ENCODE measurements around the gene ADCY1. TPM values are rescaled to one million over a fixed set of nuclear protein-coding genes. Genes with fewer than 3 reads are reported as not detected.

The ADCY1 gene
- polyA plus RNA-seq, 12 donors, result 10.5 to 18.9 (median 13.3) TPM; not detected in 1

DNA sequence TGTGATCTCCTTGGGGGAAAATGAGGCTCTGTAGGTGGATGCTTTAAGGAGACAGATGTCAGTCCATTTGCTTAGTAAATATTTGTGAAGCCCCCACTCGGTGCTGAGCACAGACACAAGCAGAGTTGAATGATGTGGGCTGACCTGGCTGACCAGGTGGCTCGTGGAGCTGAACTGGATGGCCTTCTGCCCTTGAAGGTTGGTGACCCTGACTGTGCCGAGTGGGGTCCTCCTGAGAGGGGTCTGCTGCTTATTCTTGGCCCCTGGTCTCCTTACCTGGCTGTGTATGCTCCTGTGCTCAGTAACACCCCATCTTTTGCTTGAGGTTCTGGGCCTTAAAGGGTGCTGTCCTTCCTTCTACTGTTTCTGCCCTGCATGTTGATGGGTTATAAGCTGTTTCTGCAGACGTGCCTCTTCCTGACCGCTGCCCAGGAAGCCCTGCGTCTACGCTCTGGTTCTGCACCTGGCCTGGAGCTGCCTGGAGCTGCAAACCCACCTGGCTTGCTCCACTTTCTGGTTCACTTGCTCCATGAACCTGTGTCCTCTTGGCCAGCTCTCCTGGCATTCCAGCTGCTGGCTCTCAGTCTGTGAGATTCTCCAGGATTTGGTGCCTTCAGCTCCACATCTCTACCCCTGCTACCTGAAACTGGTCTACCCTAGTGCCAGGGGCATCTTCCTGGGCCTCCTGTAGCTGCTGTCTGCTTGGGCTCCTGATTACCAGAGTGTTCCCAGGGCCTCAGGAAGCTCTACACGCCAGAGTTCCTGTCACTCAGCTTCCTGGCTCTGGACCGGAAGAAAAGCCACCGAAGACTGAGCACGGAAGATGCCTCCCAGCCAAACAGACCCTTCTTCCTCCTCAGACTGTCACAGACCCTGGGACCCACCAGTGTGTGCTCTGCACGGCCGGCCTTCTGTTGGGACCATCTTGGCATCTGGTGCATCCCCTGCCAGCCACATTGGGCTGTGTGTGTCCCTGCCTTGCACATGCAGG lies 76.5 kb downstream of the ADCY1 start:
- no peak for DNase-seq

DNA sequence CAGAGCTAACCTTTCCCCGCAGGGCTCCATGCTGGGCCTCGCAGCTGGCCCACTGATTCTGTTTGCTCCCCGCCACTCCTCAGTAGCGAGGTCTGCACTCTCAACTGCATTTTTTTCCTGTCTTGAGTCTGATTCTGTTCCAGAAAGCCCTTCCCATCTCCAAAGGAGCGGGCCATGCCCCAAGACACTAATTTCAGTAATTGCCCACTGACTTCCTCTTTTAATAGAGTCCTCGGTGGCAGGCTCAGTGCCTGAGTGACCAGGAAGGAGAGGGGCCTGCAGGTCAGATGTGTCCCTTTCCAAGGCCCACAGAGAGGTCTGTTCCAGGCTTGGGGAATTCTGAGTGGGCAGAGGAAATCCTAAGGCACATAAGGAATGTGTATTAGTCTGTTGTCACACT lies 77.4 kb downstream of the ADCY1 start:
- DNase-seq, result no peak

DNA sequence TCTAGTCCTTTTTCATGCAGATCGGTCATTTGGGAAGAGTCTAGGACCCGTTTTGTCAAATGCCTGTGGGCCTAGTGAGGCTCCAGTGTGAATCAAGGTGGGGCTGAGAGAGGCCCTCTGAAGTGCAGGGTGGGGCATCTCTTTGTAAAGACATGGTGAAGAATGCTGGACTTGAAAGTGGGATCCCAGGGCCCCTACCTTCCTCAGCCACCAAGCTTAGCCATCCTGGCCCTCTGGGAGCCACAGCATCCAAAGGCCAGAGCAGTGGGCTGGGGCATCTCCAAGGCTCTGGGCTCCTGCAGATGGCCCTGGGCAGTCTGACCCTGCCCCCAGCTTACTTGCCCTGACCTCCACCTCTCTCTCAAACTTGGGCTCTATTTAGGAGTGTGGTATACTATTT lies 78.5 kb downstream of the ADCY1 start:
- no peak for DNase-seq

DNA sequence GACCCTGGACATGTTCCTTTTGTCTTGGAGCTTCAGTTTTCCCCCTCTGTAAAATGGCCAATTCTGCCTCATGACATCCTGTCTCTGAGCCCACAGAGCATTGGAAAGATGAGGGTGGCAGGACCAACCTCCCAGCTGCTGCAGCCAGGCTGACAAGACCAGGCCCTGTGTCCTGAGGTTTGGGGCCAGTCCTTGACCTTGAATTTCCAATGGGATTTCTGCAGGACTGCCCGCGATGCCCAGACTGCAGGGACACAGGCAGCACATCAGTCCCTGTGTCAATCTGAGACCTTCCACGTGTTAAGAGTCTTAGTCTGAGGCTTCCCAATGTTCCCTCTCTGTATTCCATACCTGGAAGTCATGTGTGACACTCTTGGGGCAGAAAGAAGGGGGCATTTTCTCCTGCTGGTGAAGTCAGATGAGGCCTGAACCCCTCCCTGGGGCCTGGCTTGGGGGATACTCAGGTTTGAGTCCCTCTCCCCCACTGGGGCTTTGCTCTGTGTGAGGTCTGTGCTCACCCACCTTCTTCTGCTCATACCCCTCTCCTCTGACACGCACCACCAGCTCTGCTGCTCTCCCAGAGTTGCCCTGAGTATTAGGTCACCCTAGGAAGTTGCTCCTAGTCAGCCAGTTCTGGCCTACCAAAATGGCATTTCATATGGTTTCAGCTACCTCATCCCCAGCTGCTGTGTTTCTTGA lies 79.2 kb downstream of the ADCY1 start:
- DNase-seq, result no peak

DNA sequence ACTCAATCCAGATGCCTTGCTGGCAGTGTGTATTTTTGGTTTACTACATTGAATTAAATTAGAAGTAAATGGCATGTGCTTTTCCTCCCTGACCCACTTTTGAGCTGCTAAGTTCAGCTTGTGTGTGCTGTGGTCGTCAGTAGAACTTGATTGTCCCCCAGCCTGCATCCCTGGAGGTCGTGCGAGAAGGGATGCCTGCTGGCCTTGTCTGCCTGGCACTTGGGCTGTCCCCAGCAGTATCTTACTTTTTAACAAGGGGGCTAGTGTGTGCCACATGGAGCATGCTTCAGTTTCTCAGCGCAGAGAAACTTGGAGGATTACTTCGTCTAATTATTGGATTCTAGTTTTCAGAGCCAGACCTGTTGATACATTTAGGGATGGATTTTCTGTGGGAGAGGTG lies 80.2 kb downstream of the ADCY1 start:
- no peak for DNase-seq

DNA sequence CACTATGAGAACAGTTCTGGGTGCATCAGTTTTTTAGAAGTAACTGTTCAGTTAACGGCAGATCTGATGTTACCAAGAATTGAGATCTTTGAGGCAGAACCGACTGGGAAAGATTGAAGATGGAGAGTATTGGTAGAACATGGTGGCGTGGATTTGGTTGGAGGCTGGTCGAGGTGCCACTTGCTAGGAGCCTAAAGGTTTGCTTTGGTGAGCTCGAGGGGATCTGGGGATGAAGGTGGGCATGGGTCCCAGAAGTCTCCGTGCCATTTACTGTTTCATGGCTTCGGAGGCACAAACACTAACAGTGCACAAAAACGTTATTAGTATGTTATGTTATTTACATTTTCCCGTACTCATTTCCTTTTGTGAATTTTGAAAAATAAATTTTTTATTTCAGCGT lies 81.4 kb downstream of the ADCY1 start:
- no peak for DNase-seq

DNA sequence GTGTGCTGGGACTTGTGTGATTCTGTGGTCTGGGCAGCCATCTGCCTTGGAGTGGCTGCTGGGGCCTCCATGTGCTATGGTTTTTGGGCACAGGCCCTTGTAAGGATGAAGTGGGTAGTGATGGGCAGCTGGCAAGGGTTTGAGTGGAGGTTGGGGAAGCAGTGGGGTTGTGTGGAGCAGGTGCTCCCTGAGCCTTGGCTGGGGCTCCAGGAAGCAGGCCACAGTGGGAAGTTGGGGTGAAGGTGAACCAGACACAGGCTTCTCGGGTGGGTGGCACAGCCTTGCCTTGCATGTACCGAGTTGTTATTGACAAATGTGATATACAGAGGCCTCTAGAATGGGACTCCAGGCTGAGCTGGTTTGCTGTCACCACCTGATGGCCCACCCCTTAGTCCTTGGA lies 82.3 kb downstream of the ADCY1 start:
- DNase-seq, result no peak

DNA sequence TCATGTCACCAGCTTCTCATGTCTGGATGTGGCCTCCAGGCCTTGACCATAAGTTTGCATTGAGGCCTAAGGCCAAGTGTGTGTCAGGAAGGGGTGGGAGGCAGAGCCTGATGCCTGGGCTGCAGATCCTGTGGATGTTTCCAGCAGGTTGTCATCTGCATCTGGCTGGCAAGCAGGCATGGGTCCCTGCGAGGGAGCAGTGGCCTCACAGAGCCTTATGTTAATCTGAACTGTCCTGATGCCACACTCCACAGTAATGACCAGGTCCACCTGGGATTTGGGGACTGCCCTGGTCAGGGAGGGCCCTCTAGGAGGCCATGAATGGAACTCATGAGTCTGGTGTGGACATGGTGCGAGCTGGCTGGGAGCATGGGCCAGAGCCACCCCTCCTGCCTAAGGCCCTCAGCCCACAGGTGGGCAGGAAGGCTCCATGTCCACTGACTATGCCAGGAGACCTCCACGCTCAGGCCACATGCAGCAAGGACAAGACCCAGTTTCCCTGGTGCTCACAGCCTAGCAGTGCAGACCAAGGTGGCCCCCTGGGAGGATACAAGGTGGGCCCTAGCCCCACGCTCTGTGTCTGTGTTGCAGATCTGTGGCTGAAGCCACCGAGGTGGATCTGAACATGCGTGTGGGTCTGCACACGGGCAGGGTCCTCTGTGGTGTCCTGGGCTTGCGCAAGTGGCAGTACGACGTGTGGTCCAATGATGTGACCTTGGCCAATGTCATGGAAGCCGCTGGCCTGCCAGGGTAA lies 83.1 kb downstream of the ADCY1 start:
- DNase-seq, result no peak

DNA sequence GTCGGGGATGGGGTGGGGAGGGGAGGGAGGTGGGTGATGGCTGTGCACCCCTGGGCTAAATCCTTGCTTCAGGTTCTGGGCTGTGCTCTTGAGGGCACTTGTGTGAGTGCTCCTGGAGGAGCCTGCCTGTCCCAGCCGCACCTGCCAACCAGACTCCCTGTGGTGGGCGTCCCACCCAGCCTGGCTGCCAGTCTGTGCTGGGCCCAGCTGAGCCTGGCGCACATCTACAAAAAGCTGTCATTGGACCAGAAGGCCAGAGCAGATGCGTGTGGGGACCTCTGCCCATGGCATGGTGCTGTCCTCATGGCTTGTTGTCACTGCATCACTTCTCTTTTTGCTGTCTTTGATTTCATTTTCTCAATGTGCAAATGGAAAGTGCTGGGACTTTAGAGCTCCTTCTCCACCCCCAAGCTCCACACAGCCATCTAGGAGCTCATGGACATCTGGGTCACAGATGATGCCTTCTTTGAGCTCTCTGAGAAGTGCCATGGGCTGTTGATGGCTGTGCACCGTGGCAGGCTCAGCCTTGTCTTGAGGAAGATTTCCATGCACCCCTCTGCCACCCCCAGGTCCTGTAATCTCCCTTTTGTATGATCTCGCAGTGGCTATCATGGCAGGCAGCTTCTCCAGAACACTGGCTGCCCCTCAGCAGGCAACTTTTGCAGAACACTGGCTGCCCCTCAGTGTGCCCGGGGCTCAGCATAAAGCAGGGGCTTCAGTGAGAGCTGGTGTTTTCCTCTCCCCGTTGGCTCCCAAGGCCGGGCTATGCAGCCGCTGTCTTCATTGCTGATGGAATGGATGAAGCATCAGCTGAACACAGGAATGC lies 83.9 kb downstream of the ADCY1 start:
- DNase-seq, result no peak

DNA sequence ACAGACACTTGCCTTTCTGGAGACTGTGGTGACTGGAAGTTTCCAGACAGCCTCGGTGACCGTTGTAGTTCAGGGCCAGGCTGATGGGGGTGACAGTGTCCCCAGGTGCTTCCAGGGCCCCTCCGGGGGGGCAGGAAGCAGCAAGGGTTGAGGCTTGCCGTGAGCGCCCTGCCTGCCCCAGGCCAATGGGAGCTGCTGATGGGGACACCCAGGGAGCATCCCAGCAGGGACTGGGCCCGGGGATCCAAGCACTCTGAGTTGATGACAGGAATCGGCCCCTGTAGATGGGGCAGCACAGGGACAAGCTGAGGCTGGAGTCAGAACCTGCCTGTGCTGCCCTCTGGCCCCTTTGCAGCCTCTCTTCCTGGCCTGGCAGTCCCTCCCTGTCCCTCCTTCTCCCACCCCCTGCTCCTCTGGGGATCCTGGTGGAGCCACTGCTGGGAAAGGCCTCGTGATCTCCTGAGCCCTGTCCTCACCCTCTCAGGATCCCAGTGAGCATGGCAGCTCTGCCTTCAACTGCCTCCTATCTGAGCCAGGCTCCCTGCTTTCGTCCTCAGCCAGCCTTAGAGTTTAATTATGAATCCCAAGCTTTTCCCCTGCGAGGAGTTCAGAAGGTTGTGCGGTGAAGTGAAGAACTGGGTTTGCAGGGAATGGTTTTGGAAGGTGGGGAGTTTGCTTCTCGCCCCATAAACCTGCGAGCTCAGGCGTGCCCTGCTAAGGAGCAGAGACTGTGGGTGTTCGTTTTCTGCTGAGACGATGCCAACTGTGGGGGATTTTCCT lies 84.7 kb downstream of the ADCY1 start:
- DNase-seq, result no peak

DNA sequence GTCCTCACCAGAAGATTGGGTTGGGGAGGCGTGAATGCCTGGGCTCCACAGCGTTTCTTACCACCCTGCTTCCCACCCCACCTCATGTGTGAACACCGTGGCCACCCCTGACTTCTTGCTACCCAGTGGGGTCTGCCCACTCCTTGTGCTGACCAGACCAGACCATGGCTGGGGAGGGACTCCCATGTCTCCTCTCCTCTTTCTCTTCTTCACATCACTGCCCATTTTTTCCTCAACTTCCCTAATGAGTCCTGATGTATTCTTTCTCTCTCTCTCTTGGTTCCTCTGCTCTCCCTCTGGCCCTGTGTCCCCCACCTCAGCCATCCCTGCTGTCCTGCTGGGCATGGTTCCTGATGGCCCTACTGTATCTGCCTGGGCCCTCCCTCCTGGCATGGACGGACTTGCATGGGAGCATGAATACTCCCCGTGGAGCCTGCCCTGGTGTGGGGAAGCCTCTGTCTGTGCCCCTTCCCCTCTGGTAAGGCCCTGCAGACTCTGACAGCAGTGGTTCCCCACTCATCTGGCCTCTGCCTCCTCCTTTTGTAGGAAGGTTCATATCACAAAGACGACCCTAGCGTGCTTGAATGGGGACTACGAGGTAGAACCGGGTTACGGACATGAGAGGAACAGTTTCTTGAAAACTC lies 85.5 kb downstream of the ADCY1 start:
- DNase-seq, result no peak

DNA sequence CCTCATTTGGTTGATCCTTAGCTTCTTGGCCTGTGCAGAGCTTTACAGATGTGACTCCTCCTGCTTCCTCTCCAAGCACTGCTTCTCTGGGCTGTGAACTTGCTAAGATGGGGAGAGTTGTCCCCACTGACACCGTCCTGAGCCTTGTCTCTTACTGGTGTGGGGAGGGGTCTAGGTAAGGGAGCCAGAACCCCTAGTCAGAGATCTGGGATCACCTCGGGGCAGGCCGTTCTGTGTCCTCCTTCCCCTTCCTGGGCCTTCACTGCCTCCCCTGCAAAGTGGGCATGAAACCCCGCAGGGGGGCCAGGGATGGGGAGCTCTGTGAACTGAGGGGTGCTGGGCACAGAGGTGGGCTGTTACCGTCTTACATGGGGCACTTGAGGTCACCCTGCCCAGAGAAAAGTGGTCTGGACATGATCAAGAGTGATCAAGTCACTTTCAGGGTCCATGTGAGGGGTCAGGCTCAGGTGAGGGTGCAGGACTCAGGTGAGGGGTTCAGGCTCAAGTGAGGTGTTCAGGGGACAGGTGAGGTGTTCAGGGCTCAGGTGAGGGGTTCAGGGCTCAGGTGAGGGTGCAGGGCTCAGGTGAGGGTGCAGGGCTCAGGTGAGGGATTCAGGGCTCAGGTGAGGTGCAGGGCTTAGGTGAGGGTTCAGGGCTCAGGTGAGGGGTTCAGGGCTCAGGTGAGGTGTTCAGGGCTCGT lies 86.2 kb downstream of the ADCY1 start:
- no peak for DNase-seq

DNA sequence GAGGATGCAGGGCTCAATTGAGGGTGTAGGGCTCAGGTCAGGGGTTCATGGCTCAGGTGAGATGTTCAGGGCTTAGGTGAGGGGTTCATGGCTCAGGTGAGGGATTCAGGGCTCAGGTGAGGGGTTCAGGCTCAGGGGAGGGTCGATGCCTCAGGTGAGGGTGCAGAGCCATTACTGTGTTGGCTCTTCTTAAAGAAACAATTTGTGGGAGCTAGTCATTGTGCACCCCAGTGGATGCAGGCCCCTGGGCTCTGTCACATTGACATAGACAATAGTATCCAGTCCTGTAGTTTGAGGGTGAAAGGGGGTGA lies 86.7 kb downstream of the ADCY1 start:
- no peak for DNase-seq

DNA sequence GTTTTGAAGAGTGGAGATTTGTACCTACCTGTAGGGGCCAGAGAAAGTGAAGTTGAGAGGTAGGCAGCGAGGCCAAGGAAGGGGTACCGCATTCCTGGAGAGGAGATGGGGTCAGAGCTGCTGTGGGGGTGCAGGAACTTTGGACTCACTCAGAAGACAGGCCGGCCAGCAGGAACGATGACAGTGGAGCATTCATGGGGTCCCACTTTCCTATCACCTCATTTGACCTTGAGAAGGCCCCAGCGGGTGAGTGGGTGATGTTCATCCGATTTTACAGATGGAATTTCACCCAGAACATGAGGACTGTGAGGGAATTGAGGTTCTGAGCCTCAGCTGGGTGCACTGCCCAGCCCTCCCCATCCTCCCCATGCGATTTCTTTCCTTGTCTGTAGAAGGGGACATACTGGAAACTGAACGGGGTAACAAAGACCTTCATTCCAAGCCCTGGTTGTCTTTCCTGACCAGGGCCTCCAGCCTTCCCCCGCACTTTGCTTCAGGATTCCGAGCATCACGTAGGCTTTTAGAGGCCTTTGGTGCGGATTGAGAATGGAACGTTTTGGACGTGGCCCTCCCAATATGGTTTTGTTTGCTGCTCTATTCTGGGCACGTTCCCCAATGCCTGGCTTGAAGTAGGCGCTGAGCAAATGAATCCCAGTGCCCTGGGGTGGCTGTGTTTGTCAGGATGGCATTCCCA lies 87.3 kb downstream of the ADCY1 start:
- DNase-seq, result no peak

DNA sequence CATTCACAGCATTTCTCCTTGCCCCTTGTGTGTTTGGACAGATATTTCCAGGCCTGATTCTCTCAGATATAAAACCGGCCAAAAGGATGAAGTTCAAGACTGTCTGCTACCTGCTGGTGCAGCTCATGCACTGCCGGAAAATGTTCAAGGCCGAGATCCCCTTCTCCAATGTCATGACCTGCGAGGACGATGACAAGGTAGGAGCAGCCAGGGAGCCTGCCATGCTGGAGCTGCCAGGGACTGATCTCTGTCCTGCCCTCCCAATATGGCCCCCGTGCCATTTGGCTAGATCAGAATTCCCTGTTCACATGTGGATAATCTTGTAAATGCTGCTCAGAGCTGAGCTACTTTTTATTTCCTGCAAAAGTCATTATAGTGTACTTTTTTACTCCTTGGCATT lies 87.8 kb downstream of the ADCY1 start:
- no peak for DNase-seq

DNA sequence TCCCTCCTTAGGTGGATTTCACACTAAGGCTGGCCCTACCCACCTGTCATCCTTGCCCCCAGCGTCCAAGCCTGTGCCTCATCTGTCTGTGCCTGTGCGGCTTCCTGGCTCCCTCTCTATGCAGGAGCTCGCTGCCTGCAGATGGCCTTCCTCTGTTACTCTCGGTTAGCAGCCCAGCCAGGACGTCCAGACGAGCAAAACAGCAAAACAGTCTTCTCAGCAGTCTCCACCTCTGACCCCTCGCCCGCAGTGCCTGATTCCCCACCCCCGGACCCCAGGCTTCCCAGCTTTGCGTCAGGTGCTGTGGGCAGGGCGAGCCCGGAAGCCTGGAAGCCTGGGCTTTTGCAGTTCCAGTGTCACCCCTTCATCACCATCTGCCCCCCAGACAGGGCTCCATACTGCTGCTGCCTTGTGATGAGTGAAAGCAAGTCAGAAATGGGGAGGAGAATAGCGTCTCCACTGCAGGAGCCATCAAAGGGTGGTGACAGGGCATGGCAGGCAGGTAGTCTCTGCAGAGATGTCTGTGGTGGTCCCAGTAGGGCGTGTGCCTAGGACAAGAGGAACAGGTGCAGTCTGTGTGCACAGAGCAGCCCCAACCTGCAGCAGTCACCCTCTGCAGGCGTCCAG lies 88.5 kb downstream of the ADCY1 start:
- no peak for DNase-seq

DNA sequence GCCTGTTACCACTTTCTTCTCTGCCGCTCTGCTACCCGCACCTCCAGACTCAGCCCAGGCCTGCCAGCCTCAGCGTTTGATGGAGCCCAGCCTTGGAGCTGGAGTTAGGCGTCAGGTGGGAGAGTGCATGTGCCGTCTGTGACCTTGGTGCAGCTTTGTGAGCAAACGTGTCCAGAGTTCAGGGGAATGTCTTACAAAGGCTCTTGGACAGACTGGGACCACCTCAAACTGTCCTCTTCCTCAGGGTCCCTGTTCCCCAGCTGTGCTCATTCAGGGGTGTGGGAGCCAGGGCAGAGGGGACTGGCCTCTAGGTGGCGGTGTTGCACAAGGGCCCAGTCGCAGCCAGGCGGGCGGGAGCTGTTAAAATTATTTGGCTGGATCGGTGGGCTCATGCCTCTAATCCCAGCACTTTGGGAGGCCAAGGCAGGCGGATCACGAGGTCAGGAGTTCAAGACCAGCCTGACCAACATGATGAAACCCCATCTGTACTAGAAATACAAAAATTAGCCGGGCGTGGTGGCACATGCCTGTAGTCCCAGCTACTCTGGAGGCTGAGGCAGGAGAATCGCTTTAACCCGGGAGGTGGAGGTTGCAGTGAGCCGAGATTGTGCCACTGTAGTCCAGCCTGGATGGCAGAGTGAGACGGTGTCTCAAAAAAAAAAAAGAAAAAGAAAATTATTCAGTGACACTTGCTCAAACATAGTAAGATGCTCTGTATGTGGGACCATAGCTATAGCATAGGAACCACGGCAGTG lies 89.2 kb downstream of the ADCY1 start:
- no peak for DNase-seq
